ENCODE results near the gene ARHGAP6.

Gene ARHGAP6

GRCh38 chrX:11119313-11119943 lies 546.3 kb downstream of the ARHGAP6 start:
- no peak for DNase-seq (ENCODE audit: insufficient read length, low spot score)
- FAIRE-seq: no peak
- TF ChIP-seq POLR2A (IDR thresholded peaks at IDR 0.05; ENCODE audit: low read depth, low read length): no peak

- no peak for TF ChIP-seq POLR2A (IDR thresholded peaks at IDR 0.05; ENCODE audit: low read depth, low read length)
- no peak for FAIRE-seq
- no peak for DNase-seq (ENCODE audit: insufficient read length, low spot score)
Measured at GRCh38 chrX:11117745-11118144, 548.0 kb downstream of the ARHGAP6 start.

GRCh38 chrX:11113731-11114130 lies 552.0 kb downstream of the ARHGAP6 start:
- no peak for TF ChIP-seq POLR2A (IDR thresholded peaks at IDR 0.05; ENCODE audit: low read depth, low read length)
- FAIRE-seq (no peak), DNase-seq (ENCODE audit: insufficient read length, low spot score) (no peak)

GRCh38 chrX:11111947-11112346 lies 553.8 kb downstream of the ARHGAP6 start:
- DNase-seq (ENCODE audit: insufficient read length, low spot score) (no peak), FAIRE-seq (no peak)
- no peak for TF ChIP-seq POLR2A (IDR thresholded peaks at IDR 0.05; ENCODE audit: low read depth, low read length)

- FAIRE-seq (no peak), DNase-seq (ENCODE audit: insufficient read length, low spot score) (peak; percentile 21)
- no peak; the same call in 1 of the 2 replicates for TF ChIP-seq POLR2A (IDR thresholded peaks at IDR 0.05; ENCODE audit: low read depth, low read length)
Measured at GRCh38 chrX:11111037-11111851, 554.5 kb downstream of the ARHGAP6 start, which contains the start of gene HCCS. Gene HCCS, plus strand, starts transcription at chrX:11111332. Its CDS starts 729 bp downstream, at chrX:11112061.

GRCh38 chrX:11109968-11110367 lies 555.8 kb downstream of the ARHGAP6 start:
- TF ChIP-seq POLR2A (IDR thresholded peaks at IDR 0.05; ENCODE audit: low read depth, low read length): no peak
- no peak for DNase-seq (ENCODE audit: insufficient read length, low spot score)
- FAIRE-seq: no peak

- no peak for TF ChIP-seq POLR2A (IDR thresholded peaks at IDR 0.05; ENCODE audit: low read depth, low read length)
- DNase-seq (ENCODE audit: insufficient read length, low spot score) (no peak), FAIRE-seq (no peak)
Measured at GRCh38 chrX:11108253-11108941, 557.3 kb downstream of the ARHGAP6 start.

GRCh38 chrX:11105080-11105479 lies 560.6 kb downstream of the ARHGAP6 start:
- no peak for TF ChIP-seq POLR2A (IDR thresholded peaks at IDR 0.05; ENCODE audit: low read depth, low read length)
- DNase-seq (ENCODE audit: insufficient read length, low spot score) (no peak), FAIRE-seq (no peak)

- FAIRE-seq (no peak), DNase-seq (ENCODE audit: insufficient read length, low spot score) (no peak)
- no peak for TF ChIP-seq POLR2A (IDR thresholded peaks at IDR 0.05; ENCODE audit: low read depth, low read length)
Measured at GRCh38 chrX:11103751-11104150, 562.0 kb downstream of the ARHGAP6 start.

GRCh38 chrX:11103006-11103405 lies 562.7 kb downstream of the ARHGAP6 start:
- no peak for TF ChIP-seq POLR2A (IDR thresholded peaks at IDR 0.05; ENCODE audit: low read depth, low read length)
- no peak for FAIRE-seq
- no peak for DNase-seq (ENCODE audit: insufficient read length, low spot score)

- peak; percentile 0 for DNase-seq (ENCODE audit: insufficient read length, low spot score)
- no peak for FAIRE-seq
- TF ChIP-seq POLR2A (IDR thresholded peaks at IDR 0.05; ENCODE audit: low read depth, low read length): no peak
Measured at GRCh38 chrX:11100281-11101035, 565.3 kb downstream of the ARHGAP6 start.

- DNase-seq (ENCODE audit: insufficient read length, low spot score) (no peak), FAIRE-seq (no peak)
- no peak for TF ChIP-seq POLR2A (IDR thresholded peaks at IDR 0.05; ENCODE audit: low read depth, low read length)
Measured at GRCh38 chrX:11099465-11099864, 566.3 kb downstream of the ARHGAP6 start.

GRCh38 chrX:11097933-11098332 lies 567.8 kb downstream of the ARHGAP6 start:
- TF ChIP-seq POLR2A (IDR thresholded peaks at IDR 0.05; ENCODE audit: low read depth, low read length): no peak
- DNase-seq (ENCODE audit: insufficient read length, low spot score) (no peak), FAIRE-seq (no peak)

GRCh38 chrX:11089802-11090201 lies 575.9 kb downstream of the ARHGAP6 start:
- no peak for TF ChIP-seq POLR2A (IDR thresholded peaks at IDR 0.05; ENCODE audit: low read depth, low read length)
- FAIRE-seq: no peak

More at GRCh38 chrX:11089802-11090201, 575.9 kb downstream of the ARHGAP6 start:
- no peak for DNase-seq (ENCODE audit: insufficient read length, low spot score)

Data from H54 (cell line).